ENCODE results near the gene ZNF516. TPM values are rescaled to one million over a fixed set of nuclear protein-coding genes. Genes with fewer than 3 reads are reported as not detected.

The ZNF516 gene
- total and polyA plus RNA-seq, 2 of the 13 experiments (the other 11 are each of a cell fraction or from before 2014, with no cell fraction given), result 16.6 to 18.7 TPM

DNA sequence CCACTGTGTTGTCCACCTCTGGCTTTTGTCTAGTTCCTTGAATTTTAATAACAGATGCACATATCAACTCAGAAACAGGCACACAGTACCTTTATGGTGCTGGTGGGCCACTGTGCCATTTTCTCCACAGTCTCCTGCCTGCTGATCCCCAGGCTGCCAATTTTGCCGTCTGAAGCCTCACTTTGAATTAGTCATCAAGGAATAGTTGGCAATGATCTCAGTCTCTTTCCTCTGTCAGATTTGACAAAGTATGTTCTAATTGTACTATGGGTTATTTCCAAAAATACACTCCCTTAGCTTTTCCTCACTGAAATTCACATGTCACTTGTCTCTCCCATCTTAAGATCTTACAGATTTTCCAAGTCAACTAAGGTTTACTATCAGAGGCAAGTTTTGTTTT lies 140.7 kb downstream of the ZNF516 start (continued):
- TF ChIP-seq, protein P1, sequence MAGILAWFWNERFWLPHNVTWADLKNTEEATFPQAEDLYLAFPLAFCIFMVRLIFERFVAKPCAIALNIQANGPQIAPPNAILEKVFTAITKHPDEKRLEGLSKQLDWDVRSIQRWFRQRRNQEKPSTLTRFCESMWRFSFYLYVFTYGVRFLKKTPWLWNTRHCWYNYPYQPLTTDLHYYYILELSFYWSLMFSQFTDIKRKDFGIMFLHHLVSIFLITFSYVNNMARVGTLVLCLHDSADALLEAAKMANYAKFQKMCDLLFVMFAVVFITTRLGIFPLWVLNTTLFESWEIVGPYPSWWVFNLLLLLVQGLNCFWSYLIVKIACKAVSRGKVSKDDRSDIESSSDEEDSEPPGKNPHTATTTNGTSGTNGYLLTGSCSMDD (CRISPR knock-in tag; IDR thresholded peaks at IDR 0.05), result no peak

- peaks cover 0 to 18% of the 10 kb centered on the region in 2 experiments; a peak in 3 of 5 replicates for H3K27me3 ChIP-seq (ENCODE audit: control insufficient read depth in 1 of 2, insufficient read depth in 2 of 2, low read length in 2 of 2)
- H3K27ac ChIP-seq (ENCODE audit: extremely low read length, insufficient read depth, low read length), result no peak overlapping the region
- H3K4me1 ChIP-seq (ENCODE audit: insufficient read depth, low read length), result peaks cover 40% of the 10 kb centered on the region
- H2AFZ ChIP-seq (ENCODE audit: low read length), result no peak overlapping the region
- H3K4me3 ChIP-seq (replicated peaks in 1 of 3; ENCODE audit: insufficient read depth in 1 of 3, low read depth in 2 of 3, low read length in 3 of 3), result no peak overlapping the region
- no peak overlapping the region for H3K9ac ChIP-seq (ENCODE audit: insufficient read depth, low read depth, low read length)
- BruUV-seq (replicated peaks), result no TSS peak
- in situ Hi-C loops (cut with HindIII; ENCODE audit: extremely low pct_ligation_motif_present, low pct_unique_long_range_greater_than_20kb), result no loop called here
- H3K36me3 ChIP-seq (replicated peaks in 1 of 2; ENCODE audit: control insufficient read depth in 1 of 2, insufficient read depth in 2 of 2, low read length in 2 of 2), result peaks cover 6 to 25% of the 10 kb centered on the region in 2 experiments; a peak in 4 of 5 replicates
- CTCF ChIA-PET (ENCODE audit: low intra/inter-chr PET ratio, low total read pairs), result no interaction called here
- TF ChIP-seq ATF4 (CRISPR knock-in tag; IDR thresholded peaks at IDR 0.05), result no peak
- TF ChIP-seq GLI4 (CRISPR knock-in tag; IDR thresholded peaks at IDR 0.05; ENCODE audit: borderline replicate concordance), result no peak
- 0 out of 2 replicates have a peak, but pooled peaks have one; percentile 17 for TF ChIP-seq POLR2G (IDR thresholded peaks at IDR 0.05; ENCODE audit: low read depth, low read length)
- no peak for TF ChIP-seq YY1 (IDR thresholded peaks at IDR 0.05; ENCODE audit: insufficient read depth, insufficient replicate concordance, low read depth, low read length)
- TF ChIP-seq ZNF737 (CRISPR knock-in tag; IDR thresholded peaks at IDR 0.05; ENCODE audit: borderline replicate concordance), result no peak
- TF ChIP-seq PAF1 (CRISPR knock-in tag; IDR thresholded peaks at IDR 0.05), result peak; percentile 30; the same call in 1 of the 2 replicates
- TF ChIP-seq SRF (IDR thresholded peaks at IDR 0.05; ENCODE audit: low read depth, low read length), result no peak
- 0 out of 2 replicates have a peak, but pooled peaks have one; percentile 18 for TF ChIP-seq KDM2A (CRISPR knock-in tag; IDR thresholded peaks at IDR 0.05; ENCODE audit: borderline replicate concordance, low read depth)
- peak; percentile 88 for TF ChIP-seq RBM22 (optimal IDR thresholded peaks at IDR 0.05; ENCODE audit: low read length)
- no peak for TF ChIP-seq CBX1 (IDR thresholded peaks at IDR 0.05; ENCODE audit: low read depth)
- TF ChIP-seq ARNTL (CRISPR knock-in tag; IDR thresholded peaks at IDR 0.05), result no peak
- H4K20me1 ChIP-seq (ENCODE audit: insufficient read depth, low read length), result no peaks in the 10 kb centered on the region
- H3K9me3 ChIP-seq (ENCODE audit: low read length), result no peaks in the 10 kb centered on the region
- no peak overlapping the region for H3K4me2 ChIP-seq (ENCODE audit: low read depth, low read length)
- intact Hi-C loops (cut with micrococcal nuclease; ENCODE audit: unreplicated experiment), result no loop called here
- DNase-seq (ENCODE audit: low spot score), result no peak
- no peak for FAIRE-seq
- POLR2A ChIA-PET, result no interaction called here
- no peaks in the 10 kb centered on the region for H3K79me2 ChIP-seq (ENCODE audit: insufficient read depth, low read length)
- WGBS (ENCODE audit: low lambda C conversion rate), result 73% methylated on average over 3 of the region's 3 CpGs
- ATAC-seq, result no peak
Measured at GRCh38 chr18:76353500-76353899, 141.5 kb downstream of the ZNF516 start.
